Mesendoderm (in vitro differentiated cells): ENCODE results near the gene GAMT.
A peak's percentile ranks its signal among the peaks of the same experiment; 100 is the strongest.

Source experiments
- DNase-seq: peaks from one replicate; pipeline ENCODE4 v3.0.0; 2013
- H2AK5ac ChIP-seq: 2 replicates; pipeline ENCODE4 v1.6.1; 2013; ENCODE audit warnings: low read length, inconsistent platforms
- H2BK120ac ChIP-seq: 2 replicates; pipeline ENCODE4 v1.6.1; 2013; ENCODE audit warnings: low read depth, mild to moderate bottlenecking, low read length, moderate library complexity, mixed read lengths
- H2BK15ac ChIP-seq: replicated peaks from 2 replicates; pipeline ENCODE4 v1.6.1; 2013; ENCODE audit warnings: low read depth, mild to moderate bottlenecking, moderate library complexity
- H2BK5ac ChIP-seq: 2 replicates; pipeline ENCODE4 v1.6.1; 2013; ENCODE audit warnings: low read length, inconsistent platforms
- H3K18ac ChIP-seq: 2 replicates; pipeline ENCODE4 v1.6.1; 2013; ENCODE audit warnings: mild to moderate bottlenecking, low read length, mixed read lengths
- H3K23ac ChIP-seq: one replicate; pipeline ENCODE4 v1.6.1; 2013; ENCODE audit warnings: low read length
- H3K27ac ChIP-seq: 2 replicates; pipeline ENCODE4 v1.5.1; 2013; ENCODE audit warnings: low read depth, mild to moderate bottlenecking, inconsistent platforms, low read length, moderate library complexity
- H3K27me3 ChIP-seq: 2 replicates; pipeline ENCODE4 v1.6.1; 2013; ENCODE audit warnings: low read length, control low read depth, mild to moderate bottlenecking, inconsistent platforms; ENCODE audit not compliant: insufficient read depth, poor library complexity
- H3K36me3 ChIP-seq: 2 replicates; pipeline ENCODE4 v1.6.1; 2013; ENCODE audit warnings: low read length, inconsistent platforms; ENCODE audit not compliant: control insufficient read depth, insufficient read depth
- H3K4ac ChIP-seq: one replicate; pipeline ENCODE4 v1.6.1; 2013; ENCODE audit warnings: low read depth, mild to moderate bottlenecking, low read length, moderate library complexity
- H3K4me1 ChIP-seq: 2 replicates; pipeline ENCODE4 v1.6.1; 2013; ENCODE audit warnings: low read depth, low read length, inconsistent platforms; ENCODE audit not compliant: control insufficient read depth
- H3K4me2 ChIP-seq: 2 replicates; pipeline ENCODE4 v1.6.1; 2013; ENCODE audit warnings: low read length
- H3K4me3 ChIP-seq: 2 replicates; pipeline ENCODE4 v1.5.1; 2013; ENCODE audit warnings: mild to moderate bottlenecking, low read length
- H3K56ac ChIP-seq: one replicate; pipeline ENCODE4 v1.6.1; 2013; ENCODE audit warnings: low read length
- H3K79me1 ChIP-seq: 2 replicates; pipeline ENCODE4 v1.6.1; 2013; ENCODE audit warnings: low read length, inconsistent platforms
- H3K79me2 ChIP-seq: 2 replicates; pipeline ENCODE4 v1.6.1; 2013; ENCODE audit warnings: mild to moderate bottlenecking, low read length; ENCODE audit not compliant: control insufficient read depth, insufficient read depth
- H3K9ac ChIP-seq: 2 replicates; pipeline ENCODE4 v1.6.1; 2013; ENCODE audit warnings: low read length, inconsistent platforms
- H4K5ac ChIP-seq: one replicate; pipeline ENCODE4 v1.6.1; 2013; ENCODE audit warnings: low read length
- H4K8ac ChIP-seq: one replicate; pipeline ENCODE4 v1.6.1; 2013; ENCODE audit warnings: low read depth, mild to moderate bottlenecking, control low read depth, low read length, moderate library complexity
- WGBS: extraction: QIAGEN DNeasy Blood & Tissue Kit; methylation state at CpG from one replicate; pipeline ENCODE4 v1.1.7; 2013; ENCODE audit warnings: low lambda C conversion rate, missing lambda C conversion rate; ENCODE audit not compliant: insufficient coverage; ENCODE audit errors: extremely low coverage; 5-methylcytosine and 5-hydroxymethylcytosine counted together

GAMT gene

DNA sequence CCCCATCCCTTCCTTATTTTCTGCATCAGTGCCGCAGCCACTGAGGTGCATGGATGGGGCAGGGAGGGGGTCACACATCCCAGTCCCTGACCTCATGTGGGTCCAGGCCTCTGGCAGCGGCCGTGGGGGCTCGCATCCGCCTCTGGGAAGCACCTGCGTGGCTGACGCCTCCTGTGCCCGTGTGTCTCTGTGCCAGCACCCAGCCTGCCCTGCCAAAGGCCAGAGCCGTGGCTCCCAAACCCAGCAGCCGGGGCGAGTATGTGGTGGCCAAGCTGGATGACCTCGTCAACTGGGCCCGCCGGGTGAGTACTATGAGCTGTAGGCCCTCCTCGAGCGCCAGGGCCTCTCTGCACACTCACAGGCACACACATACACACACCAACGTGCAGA lies 12.7 kb downstream of the GAMT start:
- H2BK120ac ChIP-seq, result no peak overlapping the region
- H3K27ac ChIP-seq, result no peak overlapping the region
- H2AK5ac ChIP-seq, result no peak overlapping the region
- no peaks in the 10 kb centered on the region for H3K4me1 ChIP-seq
- H2BK5ac ChIP-seq, result no peak overlapping the region
- H3K4ac ChIP-seq, result no peak overlapping the region
- H3K27me3 ChIP-seq, result no peaks in the 10 kb centered on the region
- peaks cover 4% of the 10 kb centered on the region for H3K36me3 ChIP-seq
- no peak overlapping the region for H3K23ac ChIP-seq
- no peak overlapping the region for H4K5ac ChIP-seq
- H3K56ac ChIP-seq, result no peak overlapping the region
- H4K8ac ChIP-seq, result no peak overlapping the region
- H3K9ac ChIP-seq, result no peak overlapping the region
- H3K18ac ChIP-seq, result no peak overlapping the region
- no peak overlapping the region for H3K4me3 ChIP-seq
- DNase-seq, result no peak
- no peak overlapping the region for H3K4me2 ChIP-seq
- peaks cover 2% of the 10 kb centered on the region for H3K79me1 ChIP-seq
- H3K79me2 ChIP-seq, result no peaks in the 10 kb centered on the region
- WGBS, result no CpG with 5 or more reads among the region's 17 CpGs
- H2BK15ac ChIP-seq, result no peak overlapping the region

DNA sequence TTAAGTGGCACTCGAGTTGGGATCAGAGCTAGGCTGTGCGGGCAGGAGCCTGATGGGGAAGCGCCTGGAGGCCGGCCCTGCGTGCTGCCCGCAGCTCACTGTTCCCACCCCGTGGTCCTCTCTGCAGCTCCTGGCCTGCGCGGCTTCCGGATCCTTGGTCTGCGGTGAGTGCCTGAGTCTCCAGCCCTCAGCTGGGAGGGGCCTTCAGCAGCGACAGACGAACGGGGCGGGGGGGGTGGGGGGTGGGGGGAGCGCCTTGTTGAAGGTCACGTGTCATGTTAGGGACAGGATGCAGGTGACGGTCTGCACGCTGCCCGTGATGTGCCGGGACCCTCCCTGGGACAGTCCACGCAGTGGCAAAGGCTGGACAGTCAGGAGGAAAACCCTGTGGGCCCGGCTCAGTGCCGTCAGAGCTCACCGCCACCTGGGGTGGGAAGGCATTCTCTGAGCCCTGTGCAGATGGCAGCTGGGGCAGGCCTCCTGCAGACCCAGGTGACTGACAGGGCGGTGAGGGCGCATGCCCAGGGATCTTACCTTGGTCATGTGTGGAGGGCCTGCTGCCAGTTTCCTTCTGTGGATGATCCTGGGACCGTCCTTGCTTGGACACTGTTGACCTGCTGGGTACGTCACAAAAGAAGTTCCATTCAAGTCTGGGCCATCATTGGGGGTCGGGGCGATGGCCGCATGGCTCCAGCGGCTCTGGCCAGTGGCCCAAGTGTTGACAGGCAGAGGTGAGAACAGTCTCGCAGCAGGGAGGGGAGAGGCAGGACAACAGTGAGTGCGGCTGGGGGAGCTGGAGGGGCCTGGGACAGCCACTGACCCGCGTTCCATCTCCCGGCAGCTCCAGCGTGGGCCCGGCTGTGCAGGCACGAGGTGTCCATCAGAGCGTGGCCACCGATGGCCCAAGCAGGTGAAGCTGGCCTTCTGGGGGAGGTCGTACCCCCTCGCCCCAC lies 13.4 kb downstream of the GAMT start:
- DNase-seq, result no peak
- Histone ChIP-seq H3K18ac (no peak overlapping the region), H3K36me3 (peaks cover 4% of the 10 kb centered on the region), H3K27ac (no peak overlapping the region), H3K4me2 (no peak overlapping the region), H3K56ac (no peak overlapping the region), H3K79me1 (peaks cover 2% of the 10 kb centered on the region), H3K4ac (no peak overlapping the region), H3K9ac (no peak overlapping the region), H3K4me1 (no peaks in the 10 kb centered on the region), H2AK5ac (no peak overlapping the region), H2BK120ac (no peak overlapping the region), H3K4me3 (no peak overlapping the region), H2BK15ac (no peak overlapping the region), H3K23ac (no peak overlapping the region), H3K27me3 (no peaks in the 10 kb centered on the region), H2BK5ac (no peak overlapping the region), H4K8ac (no peak overlapping the region), H4K5ac (no peak overlapping the region), H3K79me2 (no peaks in the 10 kb centered on the region)
- no CpG with 5 or more reads among the region's 45 CpGs for WGBS

DNA sequence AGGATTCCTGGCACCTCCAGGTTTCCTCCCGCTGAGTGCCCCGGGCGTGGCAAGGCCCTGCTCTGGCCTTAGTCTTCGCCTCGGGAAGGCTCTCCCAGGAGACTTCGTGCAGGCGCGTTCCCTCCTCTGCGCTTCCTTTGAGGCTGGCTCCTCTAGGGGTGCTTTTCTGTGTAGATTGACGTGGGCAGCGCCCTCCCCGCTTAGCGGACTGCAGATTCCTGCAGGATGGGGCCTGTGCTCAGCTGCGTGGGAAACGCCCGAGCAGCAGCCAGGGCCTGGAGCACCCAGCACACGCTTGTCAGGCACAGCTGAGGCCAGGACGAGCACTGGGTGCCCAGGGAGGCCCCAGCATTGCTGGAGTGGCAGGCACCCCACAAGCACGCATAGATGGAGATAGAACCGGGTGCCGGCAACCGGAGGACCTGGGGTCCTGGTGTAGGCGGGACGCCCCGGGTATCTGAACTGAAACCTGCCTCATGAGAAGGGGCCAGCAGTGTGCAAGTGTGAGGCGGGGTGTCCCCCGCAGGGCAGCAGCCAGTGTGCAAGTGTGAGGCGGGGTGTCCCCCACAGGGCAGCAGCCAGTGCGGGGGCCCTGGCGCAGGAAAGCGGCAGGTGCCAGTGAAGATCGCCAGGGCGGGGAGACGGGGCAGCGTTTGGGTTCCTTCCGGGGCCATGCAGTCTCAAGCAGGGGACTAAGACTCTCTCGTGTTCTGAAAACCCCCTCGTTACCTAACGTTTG lies 14.2 kb downstream of the GAMT start:
- Histone ChIP-seq H3K4me1 (no peaks in the 10 kb centered on the region), H3K18ac (no peak overlapping the region), H2AK5ac (no peak overlapping the region), H3K79me1 (peaks cover 2% of the 10 kb centered on the region), H3K79me2 (no peaks in the 10 kb centered on the region), H3K4ac (no peak overlapping the region), H2BK5ac (no peak overlapping the region), H4K5ac (no peak overlapping the region), H2BK15ac (no peak overlapping the region), H3K56ac (no peak overlapping the region), H2BK120ac (no peak overlapping the region), H3K4me2 (no peak overlapping the region), H3K27ac (no peak overlapping the region), H3K27me3 (no peaks in the 10 kb centered on the region), H3K4me3 (no peak overlapping the region), H3K9ac (no peak overlapping the region), H3K23ac (no peak overlapping the region), H4K8ac (no peak overlapping the region), H3K36me3 (peaks cover 4% of the 10 kb centered on the region)
- DNase-seq, result no peak
- no CpG with 5 or more reads among the region's 39 CpGs for WGBS

DNA sequence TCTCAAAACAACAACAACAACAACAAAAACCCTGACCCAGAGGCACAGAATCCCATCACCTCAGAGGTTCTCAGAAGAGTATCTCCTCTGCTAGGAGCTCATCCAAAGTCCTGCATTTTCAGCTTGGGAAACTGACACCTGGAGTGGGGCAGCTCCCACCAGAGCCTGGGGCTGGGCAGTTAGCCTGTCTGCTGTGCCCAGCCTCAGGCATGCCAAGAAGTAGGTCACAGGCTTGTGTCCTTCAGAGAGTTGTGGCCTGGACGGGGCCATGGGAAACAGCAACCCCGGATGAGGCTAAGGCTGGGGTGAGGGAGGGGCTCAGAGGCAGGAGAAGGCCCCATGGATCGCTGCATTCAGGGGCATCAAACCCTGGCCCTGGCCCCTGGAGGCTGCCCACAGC lies 15.5 kb downstream of the GAMT start:
- Histone ChIP-seq H2BK15ac (no peak overlapping the region), H4K8ac (no peak overlapping the region), H2BK120ac (no peak overlapping the region), H3K4me1 (no peaks in the 10 kb centered on the region), H3K18ac (no peak overlapping the region), H3K79me2 (no peaks in the 10 kb centered on the region), H3K36me3 (peaks cover 4% of the 10 kb centered on the region), H4K5ac (no peak overlapping the region), H3K4ac (no peak overlapping the region), H2BK5ac (no peak overlapping the region), H3K4me2 (no peak overlapping the region), H3K27ac (no peak overlapping the region), H3K79me1 (peaks cover 2% of the 10 kb centered on the region), H3K27me3 (no peaks in the 10 kb centered on the region), H3K4me3 (no peak overlapping the region), H3K56ac (no peak overlapping the region), H3K23ac (no peak overlapping the region), H3K9ac (no peak overlapping the region), H2AK5ac (no peak overlapping the region)
- no peak for DNase-seq
- no CpG with 5 or more reads among the region's 3 CpGs for WGBS

DNA sequence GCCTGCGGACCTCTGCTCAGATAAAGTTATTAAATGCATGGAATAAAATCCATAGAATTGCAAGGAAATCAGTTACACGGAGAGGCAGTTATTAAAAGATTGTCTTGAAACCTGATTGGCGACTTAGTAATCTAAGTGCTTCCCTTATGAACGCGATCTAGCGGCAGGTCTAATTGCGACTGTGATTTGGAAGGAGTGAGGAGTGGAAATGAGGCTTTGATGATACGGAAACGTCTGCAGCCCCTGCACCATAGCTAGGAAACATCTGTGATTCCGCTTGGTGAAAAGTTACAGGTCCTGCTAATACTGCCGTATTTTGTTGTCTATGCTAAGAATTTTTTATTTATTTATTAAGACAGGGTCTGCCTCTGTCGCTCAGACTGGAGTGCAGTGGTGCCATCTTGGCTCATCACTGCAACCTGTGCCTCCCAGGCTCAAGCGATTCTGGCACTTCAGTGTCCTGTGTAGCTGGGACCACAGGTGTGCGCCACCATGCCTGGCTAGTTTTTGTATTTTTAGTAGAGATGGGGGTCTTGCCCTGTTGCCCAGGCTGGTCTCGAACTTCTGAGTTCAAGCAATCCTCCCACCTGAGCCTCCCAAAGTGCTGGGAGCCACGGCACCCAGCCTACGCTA lies 16.7 kb downstream of the GAMT start:
- Histone ChIP-seq H3K79me1 (peaks cover 2% of the 10 kb centered on the region), H3K4me1 (no peaks in the 10 kb centered on the region), H3K4me3 (no peak overlapping the region), H2BK5ac (no peak overlapping the region), H4K5ac (no peak overlapping the region), H3K18ac (no peak overlapping the region), H2BK120ac (no peak overlapping the region), H3K36me3 (peaks cover 4% of the 10 kb centered on the region), H2BK15ac (no peak overlapping the region), H3K4ac (no peak overlapping the region), H3K27ac (no peak overlapping the region), H3K79me2 (no peaks in the 10 kb centered on the region), H3K4me2 (peak overlapping the region; percentile 78), H3K9ac (peak overlapping the region; percentile 83), H3K56ac (no peak overlapping the region), H3K23ac (no peak overlapping the region), H4K8ac (no peak overlapping the region), H3K27me3 (no peaks in the 10 kb centered on the region), H2AK5ac (no peak overlapping the region)
- DNase-seq, result no peak
- no CpG with 5 or more reads among the region's 17 CpGs for WGBS
